HG03025 (cell line): ENCODE results near the gene TBL2.
"Not testable (repeated sequence)": the region's sequence is repeated elsewhere in the genome, so short reads cannot be mapped to it uniquely, and the experiment has no call there.

Experiments used
- ATAC-seq: cut with Tn5 transposase; IDR thresholded peaks from one replicate; pipeline ENCODE4 v1.9.1; 2021; ENCODE audit warnings: mild to moderate bottlenecking, moderate library complexity; ENCODE audit not compliant: unreplicated experiment, low FRiP score

The TBL2 gene

DNA sequence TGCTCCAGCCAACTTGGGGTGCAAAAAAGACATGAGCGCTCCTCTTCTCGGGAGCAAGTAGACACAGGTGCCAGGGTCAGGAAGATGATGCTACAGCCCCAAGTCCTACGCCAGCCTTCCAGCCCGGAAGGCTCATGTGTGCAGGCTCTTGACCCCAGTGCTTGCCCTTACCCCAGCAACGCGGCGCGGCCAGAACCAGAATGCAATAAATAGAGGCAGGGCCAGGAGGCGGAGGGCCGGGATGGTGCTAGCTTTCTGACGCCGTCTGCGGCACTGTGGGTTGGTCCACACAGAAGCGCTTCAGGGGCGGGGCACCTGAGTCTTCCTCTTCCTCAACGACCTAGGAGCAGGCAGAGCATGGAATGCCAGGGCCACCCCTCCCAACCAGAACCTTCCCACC, 41.3 kb downstream of the TBL2 start:
- ATAC-seq, result no peak

DNA sequence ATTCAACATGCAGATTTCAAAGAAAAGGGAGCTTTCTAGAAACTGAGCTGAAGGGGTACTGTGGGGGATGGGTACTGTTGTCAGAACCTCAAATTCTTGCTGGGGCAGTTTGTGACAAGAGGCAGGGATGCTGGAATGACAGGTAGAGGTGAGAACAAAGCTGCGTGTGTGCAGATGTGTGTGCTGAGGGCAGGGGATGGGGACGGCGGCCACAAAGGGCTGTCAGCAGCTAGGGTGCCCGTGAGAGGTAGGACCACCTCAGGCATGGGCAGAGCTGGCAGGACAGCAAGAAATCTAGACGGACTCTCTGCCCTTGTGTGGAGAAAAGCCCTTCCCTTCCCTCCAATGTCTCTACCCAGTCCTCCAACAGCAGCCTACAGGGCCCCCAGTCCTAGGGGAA, 41.9 kb downstream of the TBL2 start:
- ATAC-seq, result no peak

DNA sequence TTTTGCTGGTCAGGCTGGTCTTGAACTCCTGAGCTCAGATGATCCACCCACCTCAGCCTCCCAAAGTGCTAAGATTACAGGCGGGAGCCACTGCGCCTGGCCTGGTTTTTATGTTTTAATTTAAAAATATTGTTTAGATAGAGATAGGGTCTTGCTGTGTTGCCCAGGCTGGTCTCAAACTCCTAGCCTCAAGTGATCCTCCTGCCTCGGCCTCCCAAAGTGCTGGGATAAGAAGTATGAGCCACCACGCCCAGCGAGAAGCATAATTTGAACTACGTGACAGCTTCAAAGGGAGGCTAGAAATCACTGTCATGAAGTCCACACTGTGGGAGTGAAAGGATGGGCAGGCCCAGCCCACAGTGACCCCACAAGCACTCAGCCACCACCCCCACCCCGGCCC, 42.5 kb downstream of the TBL2 start:
- not testable (repeated sequence) for ATAC-seq

DNA sequence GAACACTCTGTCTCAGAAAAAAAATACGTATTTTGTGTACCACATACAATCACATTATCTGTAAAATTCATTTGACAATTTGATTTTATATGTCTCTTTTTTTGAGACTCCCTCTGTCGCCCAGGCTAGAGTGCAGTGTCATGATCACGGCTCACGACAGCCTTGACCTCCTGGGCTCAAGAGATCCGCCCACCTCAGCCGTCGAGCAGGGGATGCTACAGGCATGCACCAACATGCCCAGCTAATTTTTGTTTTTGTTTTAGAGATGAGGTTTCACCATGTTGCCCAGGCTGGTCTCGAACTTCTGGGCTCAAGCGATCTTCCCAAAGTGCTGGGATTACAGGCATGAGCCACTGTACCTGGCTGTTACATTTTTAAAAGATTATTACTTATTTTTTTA, 44.6 kb downstream of the TBL2 start:
- ATAC-seq, result no peak

DNA sequence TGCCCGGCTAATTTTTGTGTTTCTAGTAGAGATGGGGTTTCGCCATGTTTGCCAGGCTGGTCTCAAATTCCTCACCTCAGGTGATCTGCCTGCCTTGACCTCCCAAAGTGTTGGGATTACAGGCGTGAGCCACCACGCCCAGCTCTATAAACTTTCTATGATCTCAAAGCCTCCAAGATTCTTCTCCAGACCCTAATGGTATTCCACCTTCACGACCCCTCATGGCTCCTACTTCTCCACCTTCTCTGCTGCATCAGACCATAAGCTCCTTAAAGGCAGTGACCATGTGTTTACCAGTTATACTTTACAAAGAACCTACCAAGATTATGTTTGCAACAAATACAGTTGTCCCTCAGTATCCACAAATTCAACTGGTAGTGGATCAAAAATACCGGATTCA, 46.2 kb downstream of the TBL2 start:
- ATAC-seq, result no peak

DNA sequence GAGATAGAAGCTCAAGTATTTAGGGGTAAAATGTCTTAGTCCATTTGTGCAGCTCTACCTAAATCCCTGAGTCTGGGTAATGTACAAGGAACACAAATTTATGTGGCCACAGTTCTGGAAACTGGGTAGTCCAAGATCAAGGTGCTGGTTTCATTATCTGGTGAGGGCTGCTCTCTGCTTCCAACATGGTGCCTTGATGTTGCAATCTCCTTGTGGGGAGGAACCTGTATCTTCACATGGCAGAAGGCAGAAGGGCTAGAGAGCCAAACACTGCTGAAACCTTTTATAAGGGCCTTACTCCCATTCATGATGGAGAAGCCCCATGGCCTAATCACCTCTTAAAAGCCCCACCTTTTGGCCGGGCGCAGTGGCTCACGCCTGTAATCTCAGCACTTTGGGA, 47.6 kb downstream of the TBL2 start:
- no peak for ATAC-seq

DNA sequence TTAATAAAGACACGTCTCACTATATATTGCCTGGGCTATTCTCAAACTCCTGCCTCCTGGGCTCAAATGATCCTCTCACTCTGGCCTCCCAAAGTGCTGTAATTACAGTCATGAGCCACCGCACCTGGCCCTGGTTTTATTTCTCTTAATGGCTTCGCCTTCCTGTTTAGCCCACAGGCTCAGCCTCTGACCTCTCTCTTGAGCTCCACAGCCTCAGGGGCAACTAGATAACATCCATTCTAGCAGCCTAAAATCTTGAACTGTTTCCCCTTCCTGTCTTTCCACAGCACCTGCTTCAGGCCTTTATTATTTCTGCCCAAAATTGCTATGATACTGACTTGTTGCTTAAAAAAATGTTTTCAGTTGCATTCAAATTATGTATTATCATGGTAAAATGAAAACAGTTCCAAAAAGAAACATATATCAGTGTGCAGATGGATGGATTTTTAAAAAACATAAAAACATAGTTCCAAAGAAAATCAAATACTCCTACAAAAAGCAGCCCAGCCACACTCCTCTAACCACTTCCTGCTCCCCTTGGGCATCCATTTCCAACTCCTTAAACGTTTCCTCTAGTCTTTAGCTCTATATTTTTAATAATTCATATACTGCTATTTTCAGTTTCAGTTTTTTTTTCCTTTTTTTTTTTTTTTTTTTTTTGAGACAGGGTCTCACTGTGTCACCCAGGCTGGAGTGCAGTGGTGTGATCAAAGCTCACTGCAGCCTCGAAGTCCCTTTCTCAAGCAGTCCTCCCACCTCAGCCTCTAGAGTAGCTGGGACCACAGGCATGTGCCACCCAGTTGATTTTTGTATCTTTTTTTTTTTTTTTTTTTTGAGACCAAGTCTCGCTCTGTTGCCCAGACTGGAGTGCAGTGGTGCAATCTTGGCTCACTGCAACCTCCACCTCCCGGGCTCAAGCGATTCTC, 51.2 kb downstream of the TBL2 start:
- ATAC-seq, result no peak

DNA sequence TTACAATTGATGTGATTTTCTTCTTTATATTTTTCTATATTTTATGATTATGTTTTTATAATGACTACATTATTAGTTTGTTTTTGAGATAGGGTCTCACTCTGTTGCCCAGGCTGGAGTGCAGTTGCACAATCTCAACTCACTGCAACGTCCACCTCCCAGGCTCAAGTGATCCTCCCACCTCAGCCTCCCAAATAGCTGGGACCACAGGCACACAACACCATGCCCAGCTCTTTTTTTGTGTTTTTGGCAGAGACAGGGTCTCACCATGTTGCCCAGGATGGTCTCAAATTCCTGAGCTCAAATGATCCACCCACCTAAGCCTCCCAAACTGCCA, 52.3 kb downstream of the TBL2 start:
- ATAC-seq, result not testable (repeated sequence)

DNA sequence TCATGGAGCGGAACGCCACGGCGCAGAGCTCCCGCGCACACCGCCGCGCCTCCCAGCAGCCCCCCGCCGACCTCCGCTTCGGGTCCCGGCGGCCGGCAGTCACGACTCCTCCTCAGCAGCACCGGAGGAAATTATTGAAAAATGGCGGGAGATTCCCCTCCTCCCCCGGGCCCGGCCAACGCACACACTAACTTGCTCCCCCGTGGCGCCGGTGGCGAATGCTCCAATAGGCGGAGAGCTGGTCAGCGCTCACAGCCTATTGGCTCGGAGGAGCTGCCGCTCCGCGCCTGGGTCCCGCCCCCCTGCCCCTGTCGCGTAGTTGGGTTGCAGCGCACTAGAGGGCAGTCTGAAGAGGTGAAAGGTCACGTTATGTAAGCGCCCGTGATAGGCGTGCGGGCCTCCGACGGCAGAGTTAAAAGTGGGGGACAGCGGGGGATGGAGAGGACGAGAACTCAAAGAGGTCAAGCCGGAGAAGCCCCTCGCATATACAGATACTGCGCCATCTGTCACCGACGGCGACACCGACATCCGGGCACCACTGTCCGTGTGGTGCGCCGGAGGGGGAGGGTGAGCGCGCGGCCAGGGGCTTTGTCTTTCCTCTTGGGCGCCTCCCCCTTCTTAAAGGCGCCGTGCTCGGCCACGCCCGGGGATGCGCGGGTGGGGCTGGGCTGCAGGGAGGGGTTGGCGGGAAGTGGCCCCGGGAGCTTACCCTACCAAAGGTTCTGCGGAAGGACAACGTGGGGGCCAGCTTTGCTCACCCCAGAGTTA, 56.1 kb downstream of the TBL2 start, which contains the start of gene BAZ1B:
Gene BAZ1B (minus strand): TSS at position 189 of the 768 bp plus-strand sequence. CDS start 360 bp downstream, outside the sequence.
- peak; percentile 86 for ATAC-seq

DNA sequence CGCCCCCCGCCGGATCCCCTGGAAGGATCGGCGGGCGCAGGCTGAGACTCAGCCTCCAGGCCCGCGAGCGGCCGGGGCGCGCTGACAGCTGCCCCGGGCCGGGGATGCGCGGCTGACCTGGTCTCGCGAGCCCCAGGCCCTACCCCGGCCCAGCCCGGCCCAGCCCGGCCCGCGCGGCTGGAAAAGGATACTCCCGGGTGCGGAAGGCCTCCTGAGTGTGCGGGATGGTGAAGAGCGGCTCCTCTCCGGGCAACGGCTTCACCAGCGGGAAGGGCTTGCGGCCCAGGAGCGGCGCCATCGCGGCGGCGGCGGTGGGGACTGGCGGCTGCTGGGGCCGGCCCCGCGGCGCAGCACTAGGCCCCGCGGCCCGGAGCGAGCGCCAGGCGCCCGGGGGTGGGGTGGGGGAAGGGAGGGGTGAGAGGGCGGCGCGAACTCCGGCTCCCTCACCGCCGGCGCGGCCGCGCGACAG, 56.7 kb downstream of the TBL2 start:
- peak; percentile 36 for ATAC-seq

DNA sequence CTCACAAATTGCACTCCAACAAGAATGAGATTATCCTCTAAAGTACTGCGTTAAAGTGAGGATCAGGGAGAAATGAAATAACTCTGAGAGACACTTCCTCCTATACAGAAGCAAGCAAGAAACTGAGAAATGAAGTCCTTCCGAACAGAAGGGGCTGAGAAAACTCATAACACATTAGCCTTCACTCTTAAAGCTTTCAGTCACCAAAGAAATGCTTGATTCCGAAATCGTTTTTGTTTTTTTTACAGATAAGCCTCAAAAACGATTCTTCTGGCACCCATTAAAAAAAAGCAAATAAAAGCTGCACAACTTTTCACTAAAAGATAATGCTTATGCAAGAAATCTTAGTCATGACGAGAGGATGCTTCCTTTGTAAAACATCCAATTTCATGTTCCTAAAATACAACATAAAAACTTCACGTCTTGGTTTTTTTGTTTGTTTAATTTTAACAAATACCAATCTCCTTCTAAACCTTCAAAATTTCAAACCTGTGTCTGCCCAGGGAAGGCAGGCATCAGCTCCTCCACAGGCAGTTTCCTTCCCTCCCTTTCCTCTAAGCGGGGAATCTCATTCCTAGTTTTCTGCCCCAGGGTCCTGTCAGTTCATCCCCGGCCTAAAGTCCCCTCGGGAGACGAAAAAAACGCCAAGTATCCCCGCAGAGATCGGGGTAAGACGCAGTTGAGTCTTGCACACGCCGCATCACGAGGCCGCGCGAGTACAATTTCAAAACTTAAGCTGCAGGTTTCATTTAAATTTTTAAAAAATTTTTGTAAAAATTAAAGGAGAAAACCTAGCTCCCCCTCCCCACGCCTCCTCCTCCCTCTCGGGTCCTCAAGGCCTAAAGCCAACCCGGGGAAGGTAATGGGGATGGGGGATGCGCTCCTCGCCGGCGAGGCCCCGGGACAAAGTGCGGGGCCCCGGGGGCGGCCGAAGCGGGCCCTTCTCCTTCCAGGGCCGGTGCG, 57.4 kb downstream of the TBL2 start:
- ATAC-seq, result peak; percentile 1

DNA sequence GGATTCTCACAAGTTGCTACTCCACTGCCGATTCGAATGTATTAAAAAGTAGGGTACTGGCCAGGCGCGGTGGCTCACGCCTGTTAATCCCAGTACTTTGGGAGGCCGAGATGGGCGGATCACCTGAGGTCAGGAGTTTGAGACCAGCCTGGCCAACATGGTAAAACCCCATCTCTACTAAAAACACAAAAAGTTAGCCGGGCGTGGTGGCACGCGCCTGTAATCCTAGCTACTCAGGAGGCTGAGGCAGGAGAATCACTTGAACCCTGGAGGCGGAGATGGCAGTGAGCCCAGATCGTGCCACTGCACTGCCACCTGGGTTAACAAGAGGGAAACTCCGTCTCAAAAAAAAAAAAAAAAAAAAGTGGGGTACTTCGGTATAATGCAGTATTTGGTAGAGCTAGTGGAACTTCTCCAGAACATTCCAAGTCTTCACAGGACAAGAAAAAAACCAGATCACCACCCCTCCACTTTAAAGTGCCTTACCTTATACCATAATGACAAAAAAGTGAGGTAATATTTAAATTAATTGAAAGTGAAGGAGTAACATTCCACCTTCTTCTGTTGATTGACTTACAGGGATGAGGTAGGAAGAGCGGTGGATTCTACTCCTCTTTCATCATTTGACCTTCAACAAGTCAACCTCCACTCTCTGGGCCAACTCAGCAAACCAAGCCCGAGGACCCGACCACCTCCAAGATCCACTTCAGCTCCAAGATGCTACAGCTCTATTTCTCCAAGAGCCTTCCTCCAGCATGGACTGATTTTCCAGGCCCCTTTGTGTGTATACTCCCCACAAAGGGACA, 58.3 kb downstream of the TBL2 start:
- no peak for ATAC-seq

DNA sequence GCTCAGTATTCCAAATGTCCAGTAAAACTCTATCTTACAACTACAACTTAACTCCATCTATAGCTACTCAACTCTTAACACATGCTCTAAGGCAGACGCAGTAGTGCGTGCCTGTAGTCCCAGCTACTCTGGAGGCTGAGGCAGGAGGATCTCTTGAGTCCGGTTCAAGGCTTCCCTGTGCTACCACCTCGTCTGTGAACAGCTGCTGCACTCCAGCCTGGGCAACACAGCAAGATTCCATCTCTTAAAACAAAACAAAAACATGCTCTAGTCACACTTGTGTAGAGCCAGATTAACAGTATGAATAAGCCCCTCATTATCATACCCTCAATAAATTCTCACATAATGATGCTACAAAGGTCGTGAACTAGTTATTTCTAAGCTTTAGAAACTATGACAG, 59.9 kb downstream of the TBL2 start:
- ATAC-seq, result no peak
